Stimulated activated CD4-positive, alpha-beta T cell treated with anti-CD3 and anti-CD28 coated beads, Interleukin-4, amount 100 ng/mL, for 1 hour (primary cell): Measurements from ENCODE around the gene BAZ2B.
A peak's percentile ranks its signal among the peaks of the same experiment; 100 is the strongest.

Experiments used
- DNase-seq: peaks from one replicate; pipeline ENCODE4 v3.0.0-alpha.2; 2020

Gene BAZ2B

GRCh38 chr2:159292157-159292556 is 324.2 kb downstream of the BAZ2B start:
- DNase-seq: no peak

GRCh38 chr2:159290289-159290907 is 325.9 kb downstream of the BAZ2B start:
- no peak for DNase-seq

GRCh38 chr2:159287733-159288132 is 328.6 kb downstream of the BAZ2B start:
- no peak for DNase-seq

GRCh38 chr2:159286709-159287441 is 329.5 kb downstream of the BAZ2B start:
- peak; percentile 98 for DNase-seq

GRCh38 chr2:159285929-159286708 is 330.2 kb downstream of the BAZ2B start, which contains the start of gene WDSUB1:
Gene WDSUB1 (minus strand): TSS chr2:159286703. CDS start chr2:159283069, 3,634 bp downstream.
- peak; percentile 50 for DNase-seq

GRCh38 chr2:159285433-159285832 is 330.9 kb downstream of the BAZ2B start:
- no peak for DNase-seq

- no peak for DNase-seq
These were observed 332.8 kb downstream of the BAZ2B start for GRCh38 chr2:159283529-159283928.

- no peak for DNase-seq
These were observed 335.3 kb downstream of the BAZ2B start for GRCh38 chr2:159281002-159281401.

GRCh38 chr2:159279700-159280099 is 336.6 kb downstream of the BAZ2B start:
- DNase-seq: no peak

- DNase-seq: no peak
These were observed 341.2 kb downstream of the BAZ2B start for GRCh38 chr2:159275111-159275510.

- no peak for DNase-seq
These were observed 344.2 kb downstream of the BAZ2B start for GRCh38 chr2:159272156-159272555.

- DNase-seq: no peak
These were observed 345.5 kb downstream of the BAZ2B start for GRCh38 chr2:159270744-159271379.
